HL-60 (cell line): ENCODE data around the gene PDLIM5.
"Not testable (repeated sequence)": the region's sequence is repeated elsewhere in the genome, so short reads cannot be mapped to it uniquely, and the experiment has no call there.

Experiments used
- DNase-seq, 2 experiments: peaks; one replicate each; pipeline ENCODE4 v3.0.0-alpha.2; 2010 to 2020; ENCODE audit warnings: low read depth in 1 of 2, low spot score in 1 of 2
- H3K27ac ChIP-seq: fragments of 250-450 bp; sonication (Bioruptor Pico); replicated peaks from 2 replicates; pipeline ENCODE4 v1.5.1; 2020; ENCODE audit warnings: mild to moderate bottlenecking, moderate library complexity
- H3K27me3 ChIP-seq: fragments of 250-450 bp; sonication (Bioruptor Pico); 2 replicates; pipeline ENCODE4 v1.5.1; 2021; ENCODE audit warnings: mild to moderate bottlenecking, moderate library complexity; ENCODE audit not compliant: insufficient read depth, poor library complexity, severe bottlenecking
- H3K4me3 ChIP-seq: replicated peaks from 2 replicates; pipeline ENCODE4 v1.5.1; 2011; ENCODE audit warnings: mild to moderate bottlenecking, control low read depth, low read length; ENCODE audit not compliant: insufficient read depth
- GABPA ChIP-seq: IDR thresholded peaks from 2 replicates; pipeline ENCODE4 v1.6.1; 2012; ENCODE audit warnings: low read depth
- POLR2AphosphoS5 ChIP-seq: IDR thresholded peaks from 2 replicates; pipeline ENCODE4 v1.6.1; 2012; ENCODE audit warnings: low read depth
- SPI1 ChIP-seq: IDR thresholded peaks from 2 replicates; pipeline ENCODE4 v1.6.1; 2012; ENCODE audit warnings: low read depth, mild to moderate bottlenecking, borderline replicate concordance
- TF ChIP-seq, protein P1 (sequence below): IDR thresholded peaks from 2 replicates; pipeline ENCODE4 v1.6.1; 2012; ENCODE audit warnings: low read depth; ENCODE audit not compliant: insufficient replicate concordance
- TF ChIP-seq, protein P2 (sequence below): IDR thresholded peaks from one replicate; pipeline ENCODE4 v1.5.1; 2011; ENCODE audit warnings: low read length, control low read depth, inconsistent platforms; ENCODE audit not compliant: insufficient read depth

Gene PDLIM5

DNA sequence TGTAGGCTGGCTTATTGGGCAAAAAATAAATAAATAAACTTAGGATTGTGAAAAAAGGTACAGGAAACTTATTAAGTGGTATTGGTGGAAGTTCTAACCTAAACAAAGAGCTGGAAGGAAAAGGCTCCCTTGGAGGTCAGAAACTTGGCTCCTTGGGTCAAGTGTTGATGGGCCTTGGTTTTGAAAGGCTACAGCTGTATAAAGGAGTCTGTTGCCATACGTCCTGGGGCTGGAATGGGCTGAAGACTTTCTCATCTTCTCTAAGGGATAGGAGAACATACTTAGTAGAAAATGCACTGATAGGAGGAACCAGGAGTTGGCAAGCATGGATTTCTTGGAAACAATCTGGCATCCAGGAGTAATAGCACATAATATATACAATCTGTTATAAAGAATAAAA is 56.6 kb downstream of the PDLIM5 start:
- no peaks in the 10 kb centered on the region for H3K27me3 ChIP-seq
- DNase-seq = no peak
- no peak overlapping the region for H3K27ac ChIP-seq
- TF ChIP-seq, protein P1, sequence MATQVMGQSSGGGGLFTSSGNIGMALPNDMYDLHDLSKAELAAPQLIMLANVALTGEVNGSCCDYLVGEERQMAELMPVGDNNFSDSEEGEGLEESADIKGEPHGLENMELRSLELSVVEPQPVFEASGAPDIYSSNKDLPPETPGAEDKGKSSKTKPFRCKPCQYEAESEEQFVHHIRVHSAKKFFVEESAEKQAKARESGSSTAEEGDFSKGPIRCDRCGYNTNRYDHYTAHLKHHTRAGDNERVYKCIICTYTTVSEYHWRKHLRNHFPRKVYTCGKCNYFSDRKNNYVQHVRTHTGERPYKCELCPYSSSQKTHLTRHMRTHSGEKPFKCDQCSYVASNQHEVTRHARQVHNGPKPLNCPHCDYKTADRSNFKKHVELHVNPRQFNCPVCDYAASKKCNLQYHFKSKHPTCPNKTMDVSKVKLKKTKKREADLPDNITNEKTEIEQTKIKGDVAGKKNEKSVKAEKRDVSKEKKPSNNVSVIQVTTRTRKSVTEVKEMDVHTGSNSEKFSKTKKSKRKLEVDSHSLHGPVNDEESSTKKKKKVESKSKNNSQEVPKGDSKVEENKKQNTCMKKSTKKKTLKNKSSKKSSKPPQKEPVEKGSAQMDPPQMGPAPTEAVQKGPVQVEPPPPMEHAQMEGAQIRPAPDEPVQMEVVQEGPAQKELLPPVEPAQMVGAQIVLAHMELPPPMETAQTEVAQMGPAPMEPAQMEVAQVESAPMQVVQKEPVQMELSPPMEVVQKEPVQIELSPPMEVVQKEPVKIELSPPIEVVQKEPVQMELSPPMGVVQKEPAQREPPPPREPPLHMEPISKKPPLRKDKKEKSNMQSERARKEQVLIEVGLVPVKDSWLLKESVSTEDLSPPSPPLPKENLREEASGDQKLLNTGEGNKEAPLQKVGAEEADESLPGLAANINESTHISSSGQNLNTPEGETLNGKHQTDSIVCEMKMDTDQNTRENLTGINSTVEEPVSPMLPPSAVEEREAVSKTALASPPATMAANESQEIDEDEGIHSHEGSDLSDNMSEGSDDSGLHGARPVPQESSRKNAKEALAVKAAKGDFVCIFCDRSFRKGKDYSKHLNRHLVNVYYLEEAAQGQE = no peak
- TF ChIP-seq GABPA (no peak), SPI1 (no peak), POLR2AphosphoS5 (no peak)
- TF ChIP-seq, protein P2, sequence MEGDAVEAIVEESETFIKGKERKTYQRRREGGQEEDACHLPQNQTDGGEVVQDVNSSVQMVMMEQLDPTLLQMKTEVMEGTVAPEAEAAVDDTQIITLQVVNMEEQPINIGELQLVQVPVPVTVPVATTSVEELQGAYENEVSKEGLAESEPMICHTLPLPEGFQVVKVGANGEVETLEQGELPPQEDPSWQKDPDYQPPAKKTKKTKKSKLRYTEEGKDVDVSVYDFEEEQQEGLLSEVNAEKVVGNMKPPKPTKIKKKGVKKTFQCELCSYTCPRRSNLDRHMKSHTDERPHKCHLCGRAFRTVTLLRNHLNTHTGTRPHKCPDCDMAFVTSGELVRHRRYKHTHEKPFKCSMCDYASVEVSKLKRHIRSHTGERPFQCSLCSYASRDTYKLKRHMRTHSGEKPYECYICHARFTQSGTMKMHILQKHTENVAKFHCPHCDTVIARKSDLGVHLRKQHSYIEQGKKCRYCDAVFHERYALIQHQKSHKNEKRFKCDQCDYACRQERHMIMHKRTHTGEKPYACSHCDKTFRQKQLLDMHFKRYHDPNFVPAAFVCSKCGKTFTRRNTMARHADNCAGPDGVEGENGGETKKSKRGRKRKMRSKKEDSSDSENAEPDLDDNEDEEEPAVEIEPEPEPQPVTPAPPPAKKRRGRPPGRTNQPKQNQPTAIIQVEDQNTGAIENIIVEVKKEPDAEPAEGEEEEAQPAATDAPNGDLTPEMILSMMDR = no peak
- no peak overlapping the region for H3K4me3 ChIP-seq

- DNase-seq = no peak
- Histone ChIP-seq H3K27me3 (no peaks in the 10 kb centered on the region), H3K4me3 (no peak overlapping the region), H3K27ac (no peak overlapping the region)
- TF ChIP-seq POLR2AphosphoS5 = no peak
- TF ChIP-seq SPI1 = no peak
- no peak for TF ChIP-seq GABPA
- TF ChIP-seq, protein P1 = no peak
- TF ChIP-seq, protein P2 = no peak
Observed at GRCh38 chr4:94508806-94509205, 57.1 kb downstream of the PDLIM5 start.

DNA sequence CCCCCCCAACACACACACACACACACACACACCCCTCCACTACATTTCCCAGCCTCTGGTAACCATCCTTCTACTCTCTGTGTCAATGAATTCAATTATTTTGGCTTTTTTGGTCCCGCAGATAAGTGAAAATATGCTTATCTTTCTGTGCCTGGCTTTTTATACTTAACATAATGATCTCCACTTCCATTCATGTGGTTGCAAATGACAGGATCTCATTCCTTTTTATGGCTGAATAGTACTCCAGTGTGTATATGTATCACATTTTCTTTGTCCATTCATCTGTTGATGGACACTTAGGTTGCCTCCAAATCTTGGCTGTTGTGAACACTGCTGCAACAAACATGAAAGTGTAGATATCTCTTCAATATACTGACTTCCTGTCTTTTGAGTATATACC is 59.8 kb downstream of the PDLIM5 start:
- Histone ChIP-seq H3K4me3 (no peak overlapping the region), H3K27ac (no peak overlapping the region), H3K27me3 (no peaks in the 10 kb centered on the region)
- TF ChIP-seq POLR2AphosphoS5 (no peak), SPI1 (no peak), GABPA (no peak)
- TF ChIP-seq, protein P1 = no peak
- TF ChIP-seq, protein P2 = no peak
- no peak for DNase-seq

- H3K27ac ChIP-seq, DNase-seq, H3K27me3 ChIP-seq, H3K4me3 ChIP-seq: not testable (repeated sequence)
Observed at GRCh38 chr4:94513532-94513931, 61.8 kb downstream of the PDLIM5 start.
